GM23338 (cell line): ENCODE results near the gene ABCF3.

Experiments used
- CREB1 ChIP-seq: fragments of 250-450 bp; sonication (Bioruptor Pico); IDR thresholded peaks from 2 replicates; pipeline ENCODE4 v1.5.0; 2020; ENCODE audit warnings: low read depth, mild to moderate bottlenecking, moderate library complexity
- CTCF ChIP-seq, 2 experiments: fragments of 200-600 bp in 1 of 2; sonication (generic) in 1 of 2; conservative IDR thresholded peaks; 2 replicates each; pipeline versions ENCODE4 v1.5.1 to v1.6.1; 2016 to 2017; ENCODE audit warnings: antibody characterized with exemption in 2 of 2, low read depth in 2 of 2, mild to moderate bottlenecking in 2 of 2, moderate library complexity in 1 of 2
- ETS1 ChIP-seq: IDR thresholded peaks from 2 replicates; pipeline ENCODE4 v1.6.1; 2016; ENCODE audit warnings: antibody characterized with exemption
- EZH2 ChIP-seq: fragments of 200-600 bp; sonication (generic); IDR thresholded peaks from one replicate; pipeline ENCODE4 v1.8.0; 2017; ENCODE audit warnings: antibody characterized with exemption, mild to moderate bottlenecking, low read depth; ENCODE audit not compliant: unreplicated experiment
- POLR2AphosphoS5 ChIP-seq: IDR thresholded peaks from 2 replicates; pipeline ENCODE4 v1.6.1; 2016; ENCODE audit warnings: antibody characterized with exemption, low read depth
- REST ChIP-seq: IDR thresholded peaks from one replicate; pipeline ENCODE4 v1.6.1; 2018; ENCODE audit warnings: antibody characterized with exemption; ENCODE audit not compliant: unreplicated experiment
- STAT1 ChIP-seq: IDR thresholded peaks from one replicate; pipeline ENCODE4 v1.6.1; 2016; ENCODE audit warnings: antibody characterized with exemption; ENCODE audit not compliant: unreplicated experiment

- peak; percentile 48 for TF ChIP-seq POLR2AphosphoS5
- TF ChIP-seq CTCF (conservative IDR thresholded peaks at IDR 0.05; ENCODE audit: low read depth in 2 of 2) = no peak
- TF ChIP-seq REST = no peak
- no peak for TF ChIP-seq STAT1
- no peak for TF ChIP-seq EZH2
- TF ChIP-seq ETS1 = no peak; the same call in 1 of the 2 replicates
- no peak for TF ChIP-seq CREB1 (CRISPR knock-in tag)
Observed at GRCh38 chr3:184154885-184155643, 30.9 kb upstream of the ABCF3 start, which contains the start of gene DVL3.
